GM18520 (cell line): ENCODE measurements around the gene NCMAP.
"Not testable (repeated sequence)": the region's sequence is repeated elsewhere in the genome, so short reads cannot be mapped to it uniquely, and the experiment has no call there.

Source experiments
- ATAC-seq: cut with Tn5 transposase; IDR thresholded peaks from one replicate; pipeline ENCODE4 v1.9.1; 2021; ENCODE audit not compliant: unreplicated experiment

The NCMAP gene, protein sequence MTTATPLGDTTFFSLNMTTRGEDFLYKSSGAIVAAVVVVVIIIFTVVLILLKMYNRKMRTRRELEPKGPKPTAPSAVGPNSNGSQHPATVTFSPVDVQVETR

GRCh38 chr1:24555591-24556413 is at the start of gene NCMAP:
TSS of gene NCMAP (plus strand) at chr1:24556087. CDS start at chr1:24595431, 39,344 bp downstream.
- ATAC-seq = no peak

- no peak for ATAC-seq
Observed at GRCh38 chr1:24506691-24507381, 49.1 kb upstream of the NCMAP start.

- ATAC-seq = no peak
Observed at GRCh38 chr1:24507405-24507804, 48.5 kb upstream of the NCMAP start.

DNA sequence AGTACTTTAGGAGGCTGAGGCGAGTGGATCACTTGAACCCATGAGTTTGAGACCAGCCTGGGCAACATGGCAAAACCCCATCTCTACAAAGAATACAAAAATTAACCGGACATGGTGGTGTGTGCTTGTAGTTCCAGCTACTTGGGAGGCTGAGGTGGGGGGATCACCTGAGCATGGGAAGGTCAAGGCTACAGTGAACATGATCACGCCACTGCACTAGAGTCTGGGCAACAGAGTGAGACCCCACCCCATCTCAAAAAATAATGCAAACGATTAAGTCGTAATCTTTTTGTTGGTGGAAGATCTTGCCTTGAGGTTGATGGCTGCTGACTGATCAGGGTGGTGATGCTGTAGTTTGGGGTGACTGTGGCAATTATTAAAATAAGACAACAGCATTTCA is 47.0 kb upstream of the NCMAP start:
- ATAC-seq = no peak

DNA sequence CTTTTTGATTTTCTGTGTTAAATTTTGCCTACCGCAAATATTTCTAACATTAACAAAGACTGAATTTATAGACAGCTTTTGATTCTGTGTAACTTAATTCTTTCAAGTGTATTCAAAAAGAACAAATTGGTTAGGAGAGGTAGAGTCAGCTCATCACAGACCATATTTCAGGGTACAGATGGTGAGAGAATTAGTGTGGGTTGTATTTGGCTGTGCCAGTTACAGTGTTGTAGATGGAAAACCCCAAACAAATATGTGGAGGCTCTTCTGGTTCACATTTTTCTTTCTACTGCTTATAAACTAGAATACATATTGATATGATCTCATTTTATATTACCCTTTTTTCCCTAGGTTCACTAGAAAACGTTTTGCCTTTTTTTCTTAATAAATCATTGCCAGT is 42.2 kb upstream of the NCMAP start:
- no peak for ATAC-seq

- ATAC-seq = no peak
Observed at GRCh38 chr1:24514946-24515345, 40.9 kb upstream of the NCMAP start.

GRCh38 chr1:24515671-24516209 is 40.1 kb upstream of the NCMAP start:
- ATAC-seq = not testable (repeated sequence)

DNA sequence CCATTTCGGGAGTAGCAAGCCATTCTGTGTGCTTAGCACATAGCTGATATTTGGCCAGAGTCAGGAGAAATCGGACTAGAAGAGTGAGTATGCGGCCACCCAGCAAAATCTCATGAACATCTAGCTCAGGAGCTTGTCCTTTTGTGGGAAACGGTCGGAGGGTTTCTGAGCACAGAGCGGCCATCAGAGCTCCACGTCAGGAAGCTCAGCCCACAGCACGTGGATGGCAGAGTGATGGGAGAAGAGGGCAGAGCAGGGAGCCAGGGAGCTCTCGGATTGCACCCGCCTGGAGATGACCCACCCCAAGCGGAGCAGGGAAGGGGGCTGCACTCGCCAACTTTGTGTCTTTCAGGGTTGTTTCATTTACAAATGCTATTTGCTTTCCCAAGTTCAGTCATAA is 39.4 kb upstream of the NCMAP start:
- no peak for ATAC-seq

DNA sequence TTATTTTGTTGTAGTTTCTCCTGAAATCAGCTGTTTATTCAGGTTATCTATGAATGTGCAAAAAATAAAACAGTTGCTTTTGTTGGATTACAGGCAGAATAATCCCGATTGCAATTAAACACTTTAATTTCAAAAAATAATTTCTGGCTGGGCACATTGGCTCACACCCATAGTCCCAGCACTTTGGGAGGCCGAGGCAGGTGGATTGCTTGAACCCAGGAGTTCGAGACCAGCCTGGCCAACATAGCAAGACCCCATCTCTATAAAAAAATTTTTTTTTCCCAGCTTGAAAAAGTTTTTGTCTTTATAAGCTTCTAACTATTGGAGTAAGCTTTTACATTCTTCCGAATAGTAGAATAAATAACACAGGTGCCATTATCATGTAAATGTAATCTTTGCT is 38.0 kb upstream of the NCMAP start:
- ATAC-seq = no peak

DNA sequence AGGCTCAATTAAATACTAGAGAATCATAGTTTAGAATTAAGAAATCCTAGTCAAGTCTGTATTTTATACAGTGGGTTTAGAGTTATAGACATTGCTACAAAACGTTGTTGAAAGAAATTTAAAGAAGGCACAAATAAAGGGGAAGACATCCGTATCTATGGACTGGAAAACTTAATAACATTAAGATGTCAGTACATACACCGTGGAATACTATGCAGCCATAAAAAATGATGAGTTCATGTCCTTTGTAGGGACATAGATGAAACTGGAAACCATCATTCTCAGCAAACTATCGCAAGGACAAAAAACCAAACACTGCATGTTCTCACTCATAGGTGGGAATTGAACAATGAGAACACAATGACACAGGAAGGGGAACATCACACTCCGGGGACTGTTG is 35.6 kb upstream of the NCMAP start:
- ATAC-seq = not testable (repeated sequence)

DNA sequence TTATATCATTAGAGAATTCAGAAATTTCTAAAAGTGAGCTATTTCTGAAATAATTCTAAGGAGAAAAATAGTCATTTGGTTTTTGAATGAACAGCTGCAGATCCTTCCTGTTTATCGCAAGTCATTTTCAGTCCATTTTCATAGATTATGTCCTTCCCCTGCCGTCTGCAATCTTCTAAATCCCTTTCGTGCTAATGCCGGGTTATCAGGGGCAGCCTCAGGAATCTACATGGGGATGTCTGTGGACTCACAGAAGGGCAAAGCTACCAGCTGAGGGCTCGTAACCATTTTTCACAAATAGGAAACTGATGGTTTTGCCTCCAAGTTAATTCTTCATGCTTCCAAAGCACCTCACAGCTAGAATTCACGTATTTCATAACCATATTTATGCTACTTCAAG is 30.3 kb upstream of the NCMAP start:
- no peak for ATAC-seq

GRCh38 chr1:24526045-24526444 is 29.8 kb upstream of the NCMAP start:
- no peak for ATAC-seq

DNA sequence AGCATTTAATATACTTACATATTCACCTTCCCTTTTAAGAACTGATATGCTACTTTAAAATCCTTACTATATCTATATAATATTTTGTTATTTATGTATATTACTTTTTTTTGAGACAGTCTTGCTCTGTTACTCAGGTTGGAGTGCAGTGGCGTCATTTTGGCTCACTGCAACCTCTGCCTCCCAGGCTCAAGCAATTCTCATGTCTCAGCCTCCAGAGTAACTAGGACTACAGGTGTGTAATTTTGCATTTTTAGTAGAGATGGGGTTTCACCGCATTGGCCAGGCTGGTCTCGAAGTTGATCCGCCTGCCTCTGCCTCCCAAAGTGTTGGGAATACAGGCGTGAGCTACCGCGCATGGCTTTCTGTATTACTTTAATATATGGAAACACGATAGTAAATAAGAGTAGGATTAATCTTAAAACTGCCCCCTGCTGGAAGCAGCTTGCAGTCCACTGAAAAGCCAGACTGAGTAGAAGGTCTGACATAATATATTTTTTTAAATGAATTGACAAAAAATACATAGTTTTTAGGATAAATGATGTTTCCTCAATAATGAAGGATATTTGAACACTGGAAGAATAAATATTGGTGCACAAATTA is 28.8 kb upstream of the NCMAP start:
- ATAC-seq = no peak

GRCh38 chr1:24528744-24529143 is 27.1 kb upstream of the NCMAP start:
- no peak for ATAC-seq

GRCh38 chr1:24529292-24529691 is 26.6 kb upstream of the NCMAP start:
- ATAC-seq = not testable (repeated sequence)

- ATAC-seq = no peak
Observed at GRCh38 chr1:24535021-24535424, 20.9 kb upstream of the NCMAP start.

DNA sequence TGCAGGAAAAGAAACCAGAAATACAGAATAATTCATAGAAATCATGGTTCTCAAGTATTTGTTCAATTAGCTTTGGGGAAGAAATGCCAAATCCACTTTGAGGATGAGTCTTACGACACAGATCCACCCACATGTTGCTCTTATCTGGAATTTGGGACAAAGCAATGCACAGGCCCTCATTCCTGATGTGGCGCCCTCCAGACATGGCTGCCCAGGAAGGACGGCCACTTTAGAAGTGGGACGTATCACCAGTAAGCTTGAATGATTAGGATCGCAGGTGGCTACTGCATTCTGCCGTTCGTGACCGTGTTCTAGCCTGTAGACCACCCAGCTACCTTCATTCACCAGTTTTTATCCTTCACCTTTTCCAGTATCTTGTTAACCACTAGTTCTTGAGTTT is 20.1 kb upstream of the NCMAP start:
- ATAC-seq = no peak

- no peak for ATAC-seq
Observed at GRCh38 chr1:24536391-24536840, 19.5 kb upstream of the NCMAP start.

DNA sequence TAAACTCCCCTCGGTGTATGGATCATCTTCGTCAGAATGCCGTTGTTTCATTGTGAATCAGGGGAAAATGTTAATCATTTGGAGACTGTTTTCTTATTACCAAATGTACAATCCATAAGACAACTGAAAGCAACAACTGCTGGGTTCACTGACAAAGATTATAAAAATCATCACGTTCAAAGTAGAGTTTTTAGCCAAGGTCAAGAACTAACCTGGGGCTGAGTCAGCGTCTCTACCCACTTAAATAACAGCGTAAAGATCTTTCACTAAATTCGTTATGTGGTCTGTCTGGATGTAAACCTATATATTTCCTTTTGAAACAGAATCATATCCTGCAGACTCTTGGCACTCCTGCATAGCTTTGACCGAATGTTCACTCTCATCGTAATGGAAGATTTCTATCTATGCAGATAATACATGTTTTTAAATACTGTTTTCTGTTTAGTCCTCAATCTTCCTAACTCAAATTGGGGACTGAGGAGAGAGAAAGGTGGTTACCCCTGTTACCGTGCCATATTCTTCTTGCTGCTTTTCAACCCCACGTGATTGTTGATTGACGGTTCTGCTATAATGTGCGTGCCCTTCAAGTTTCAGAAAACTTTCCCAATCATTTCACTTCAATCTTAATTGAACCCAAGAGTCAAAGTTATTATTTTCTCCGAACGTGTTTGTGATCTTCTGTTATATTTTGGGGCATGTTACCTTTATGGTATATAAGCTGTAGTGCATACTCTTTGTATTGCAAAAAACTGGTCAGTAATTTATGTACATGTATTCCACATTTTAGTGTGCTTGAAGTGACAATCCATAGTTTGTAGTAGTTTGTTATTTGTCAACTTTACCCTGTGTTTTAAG is 15.6 kb upstream of the NCMAP start:
- ATAC-seq = no peak

- no peak for ATAC-seq
Observed at GRCh38 chr1:24540906-24541710, 14.8 kb upstream of the NCMAP start.
